Astrocyte of the hippocampus (primary cell): Measurements from ENCODE around the gene PRR19.

Source experiments
- DNase-seq: peaks from one replicate; pipeline ENCODE4 v3.0.0; 2011; ENCODE audit warnings: low read depth, low spot score

The PRR19 gene

DNA sequence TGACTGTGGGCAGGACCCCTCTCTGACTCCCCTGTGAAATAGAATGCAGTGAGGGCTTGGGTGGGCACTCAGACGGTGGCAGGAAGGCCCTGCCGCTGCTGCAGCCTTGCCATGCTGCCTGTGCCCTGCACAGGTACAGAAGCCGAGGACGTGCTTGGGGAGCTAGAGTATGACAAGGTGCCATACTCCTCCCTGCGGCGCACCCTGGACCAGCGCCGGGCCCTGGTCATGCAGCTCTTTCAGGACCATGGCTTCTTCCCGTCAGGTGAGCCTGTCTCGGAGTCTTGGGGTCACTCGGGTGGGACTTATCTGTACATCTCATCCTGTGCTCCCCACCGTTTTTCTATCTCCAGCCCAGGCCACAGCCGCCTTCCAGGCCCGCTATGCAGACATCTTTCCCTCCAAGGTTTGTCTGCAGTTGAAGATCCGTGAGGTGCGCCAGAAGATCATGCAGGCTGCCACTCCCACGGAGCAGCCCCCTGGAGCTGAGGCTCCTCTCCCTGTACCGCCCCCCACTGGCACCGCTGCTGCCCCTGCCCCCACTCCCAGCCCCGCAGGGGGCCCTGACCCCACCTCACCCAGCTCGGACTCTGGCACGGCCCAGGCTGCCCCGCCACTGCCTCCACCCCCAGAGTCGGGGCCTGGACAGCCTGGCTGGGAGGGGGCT, 7.3 kb upstream of the PRR19 start:
- no peak for DNase-seq

DNA sequence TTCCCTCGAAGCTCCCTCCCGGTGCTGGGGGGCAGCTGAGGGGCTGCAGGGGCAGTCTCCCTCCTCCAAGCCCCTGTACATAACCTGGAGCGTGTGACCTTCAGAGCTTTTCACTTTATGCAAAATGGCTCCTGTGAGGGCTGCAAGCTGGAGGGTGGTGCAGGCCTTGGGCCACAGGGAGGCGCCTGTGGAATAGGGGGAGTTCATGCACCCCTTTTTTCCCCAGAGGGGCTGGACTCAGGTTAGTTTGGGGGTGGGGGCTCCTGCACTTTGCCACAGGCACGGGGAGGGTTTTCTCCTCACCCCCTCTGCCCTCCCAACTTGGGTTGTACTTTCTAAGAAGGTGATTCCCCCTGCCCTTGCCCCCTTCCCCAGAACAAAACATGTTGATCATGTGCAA, 6.6 kb upstream of the PRR19 start:
- no peak for DNase-seq

DNA sequence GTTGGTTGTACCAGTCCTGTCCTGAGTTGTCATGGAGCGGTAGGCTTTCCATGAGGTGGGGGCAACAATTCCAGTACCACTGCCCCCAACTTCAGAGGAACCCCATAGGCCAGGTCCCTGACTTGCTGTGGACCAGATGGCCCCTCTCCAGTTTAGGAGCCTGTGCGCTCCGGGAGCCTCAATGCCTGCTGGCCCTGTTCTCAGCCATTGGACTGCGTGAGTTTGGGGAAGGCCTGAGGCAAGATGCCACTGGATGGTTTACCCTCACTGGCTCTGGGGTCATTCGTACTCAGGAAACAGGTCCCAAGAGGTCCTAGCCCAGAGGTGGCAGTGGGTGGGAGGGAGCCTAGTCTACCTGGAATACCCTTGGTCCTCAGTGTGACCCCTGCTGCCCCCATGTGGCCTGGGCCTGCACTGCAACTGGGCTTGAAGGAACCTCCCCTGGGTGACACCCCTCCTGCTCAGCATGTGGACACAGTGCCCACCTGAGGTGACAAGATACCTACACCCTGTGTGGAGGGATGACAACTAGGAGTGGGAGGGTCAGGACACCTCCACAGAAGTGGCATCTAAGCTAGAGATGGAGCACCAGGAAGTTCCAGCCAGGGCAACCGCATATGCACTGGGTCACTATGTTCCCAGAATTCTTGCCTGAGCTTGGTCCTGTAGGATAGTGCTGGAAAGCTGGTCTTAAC, 6.0 kb upstream of the PRR19 start:
- DNase-seq: peak; percentile 81

DNA sequence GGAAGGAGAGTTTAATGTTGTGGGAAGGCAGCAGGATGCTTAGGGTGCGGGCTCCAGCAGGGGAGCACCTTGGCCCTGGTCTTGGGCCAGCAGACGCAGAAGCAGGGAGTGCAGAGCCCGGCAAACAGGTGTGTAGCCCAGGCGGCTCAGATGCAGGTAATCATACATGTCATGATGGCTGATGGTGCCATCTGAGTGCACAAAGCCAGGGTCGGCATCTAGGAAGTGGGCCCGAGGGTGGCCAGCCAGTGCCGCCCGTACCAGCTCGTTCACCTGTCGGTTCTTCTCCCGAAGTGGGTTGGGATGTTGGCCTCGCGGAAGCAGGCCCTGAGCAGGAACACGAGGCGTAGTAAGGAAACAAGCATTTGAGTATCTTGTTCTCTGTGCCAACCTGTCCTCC, 4.9 kb upstream of the PRR19 start:
- DNase-seq: no peak

DNA sequence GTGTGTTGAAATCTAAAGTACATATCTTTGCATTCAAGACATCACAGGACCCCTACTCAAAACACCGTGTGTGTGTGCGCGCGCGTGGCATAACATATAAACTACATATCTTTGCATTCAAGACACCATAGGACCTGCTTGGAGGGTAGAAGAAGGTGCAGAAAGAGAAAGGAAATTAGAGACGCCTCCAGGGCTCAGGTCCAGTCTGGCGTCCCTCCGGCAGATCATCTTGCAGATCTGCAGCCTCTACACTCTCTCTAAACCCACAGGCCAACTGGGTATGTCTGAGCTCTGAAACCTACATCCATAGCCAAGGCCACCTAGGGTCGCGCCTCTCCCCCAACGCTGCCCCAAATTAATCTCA, 1.2 kb downstream of the PRR19 start:
- DNase-seq: no peak

DNA sequence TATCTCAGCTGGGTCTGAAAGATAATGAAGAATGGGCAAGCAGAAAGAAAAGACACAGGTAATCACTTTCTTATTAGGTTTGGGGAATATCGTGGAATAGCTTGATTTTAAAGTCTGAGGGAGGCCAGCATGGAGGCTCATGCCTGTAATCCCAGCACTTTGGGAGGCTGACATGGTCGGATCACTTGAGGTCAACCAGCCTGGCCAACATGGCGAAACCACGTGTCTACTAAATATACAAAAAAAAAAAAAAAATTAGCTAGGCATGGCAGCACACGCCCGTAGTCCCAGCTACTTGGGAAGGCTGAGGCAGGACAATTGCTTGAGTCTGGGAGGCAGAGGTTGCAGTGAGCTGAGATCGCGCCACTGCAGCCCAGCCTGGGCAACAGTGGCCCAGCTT, 1.9 kb downstream of the PRR19 start:
- no peak for DNase-seq

DNA sequence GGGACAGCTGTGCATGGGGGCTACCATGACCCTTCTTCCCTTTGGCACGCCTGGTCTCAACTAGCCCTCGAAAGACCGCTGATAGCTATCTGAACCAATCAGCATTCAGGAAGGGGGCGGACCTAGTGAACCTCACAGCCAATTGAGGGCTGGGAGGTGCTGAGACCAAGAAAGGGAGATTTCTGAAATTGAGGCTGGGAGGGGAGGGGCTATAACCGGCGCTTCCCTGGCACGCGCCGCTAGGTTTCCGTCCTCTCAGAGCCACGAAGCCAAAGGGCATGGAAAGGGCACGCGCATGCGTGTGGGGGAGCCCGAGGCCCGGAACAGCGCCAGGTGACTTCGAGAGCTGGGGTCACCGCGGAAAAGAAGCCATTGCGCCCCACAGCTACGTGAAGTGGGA, 4.7 kb downstream of the PRR19 start:
- DNase-seq: no peak

DNA sequence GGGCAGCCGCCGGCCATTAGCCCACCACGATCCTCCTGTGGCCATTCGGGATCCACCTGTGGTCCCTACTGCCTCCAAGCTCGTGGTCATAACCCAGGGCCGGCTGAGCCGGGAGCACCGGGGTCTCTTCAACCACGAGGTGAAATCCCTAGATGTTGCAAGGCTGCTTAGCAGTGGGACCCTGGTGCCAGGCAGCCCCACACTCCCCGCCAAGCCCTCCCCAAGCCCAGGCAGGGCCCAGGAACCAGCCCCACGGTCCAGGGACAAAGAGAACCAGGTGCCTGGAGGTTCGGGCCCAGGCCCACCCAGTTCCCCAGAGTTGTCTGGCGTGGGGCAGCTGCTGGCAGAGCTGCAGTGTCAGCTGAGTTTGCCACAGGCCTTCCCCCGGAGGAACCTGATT, 7.8 kb downstream of the PRR19 start:
- DNase-seq: no peak

DNA sequence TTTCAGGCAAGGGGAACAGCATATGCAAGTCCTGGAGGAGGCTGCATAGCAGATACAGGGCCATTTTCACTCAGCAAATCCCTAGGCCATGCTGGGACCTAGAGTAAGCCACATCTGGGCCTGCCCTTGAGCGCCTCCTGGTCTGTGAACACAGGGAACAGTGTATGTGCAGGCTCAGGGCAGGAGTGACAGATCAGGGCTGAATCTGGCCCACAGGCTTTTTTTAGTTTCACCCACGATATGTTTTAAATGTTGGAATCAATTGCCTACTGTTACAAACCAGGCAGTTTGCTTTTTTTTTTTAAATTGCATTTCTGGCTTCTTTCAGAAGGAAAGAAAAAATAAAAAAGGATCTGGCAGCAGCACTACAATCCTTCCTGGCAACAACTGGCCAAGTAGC, 9.7 kb downstream of the PRR19 start:
- DNase-seq: no peak

DNA sequence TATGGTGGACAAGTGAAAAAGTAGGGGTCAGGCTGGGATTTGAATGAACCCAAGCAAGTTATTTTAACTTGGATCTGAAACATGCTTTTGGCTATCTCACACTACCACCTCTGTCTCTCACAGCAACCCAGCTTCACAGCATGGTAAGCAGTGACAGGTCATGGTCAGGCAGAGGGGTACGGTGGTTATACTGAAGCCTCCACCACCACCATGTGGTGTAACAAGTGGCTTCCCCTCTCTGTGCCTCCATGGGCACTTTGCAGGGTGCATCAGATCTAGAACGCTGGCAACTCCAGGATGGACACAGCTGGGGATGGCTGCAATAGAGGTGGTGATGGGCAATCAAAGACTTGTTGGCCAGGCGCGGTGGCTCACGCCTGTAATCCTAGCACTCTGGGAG, 10.4 kb downstream of the PRR19 start:
- no peak for DNase-seq

DNA sequence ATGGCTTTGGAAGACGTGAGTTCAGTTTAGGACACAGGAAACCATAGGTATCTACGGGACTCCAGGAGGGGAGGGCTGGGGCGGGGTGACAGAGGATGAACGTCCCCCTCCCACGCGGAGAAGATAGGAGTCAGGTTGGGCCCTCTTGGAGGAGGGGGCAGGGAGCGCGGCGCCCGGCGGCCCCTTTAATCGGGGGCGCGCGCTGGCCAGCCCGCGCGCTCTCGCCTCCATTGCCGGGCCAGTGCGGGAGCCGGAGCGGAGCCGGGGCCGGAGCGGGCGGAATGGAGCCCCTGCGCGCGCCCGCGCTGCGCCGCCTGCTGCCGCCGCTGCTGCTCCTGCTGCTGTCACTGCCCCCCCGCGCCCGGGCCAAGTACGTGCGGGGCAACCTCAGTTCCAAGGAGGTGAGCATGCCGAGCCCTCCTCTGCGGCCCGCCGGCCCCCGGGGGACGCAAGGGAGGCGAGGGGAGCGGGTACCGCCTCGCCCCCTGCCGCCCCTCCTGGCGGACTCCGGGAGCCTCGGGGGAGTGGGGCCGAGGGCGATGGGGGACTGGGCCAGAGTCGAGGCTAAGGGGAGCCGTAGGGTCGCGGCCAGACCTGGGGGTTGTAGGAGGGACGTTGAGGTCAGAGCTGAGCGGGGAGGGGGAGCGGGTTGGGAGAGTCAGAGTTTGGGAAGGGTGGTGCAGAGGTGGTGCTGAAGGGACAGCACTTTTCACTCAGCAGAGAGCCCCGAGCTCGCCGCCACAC, 11.3 kb downstream of the PRR19 start, which contains the start of gene TMEM145:
TSS of gene TMEM145 (plus strand) at position 214 of the 744 bp plus-strand sequence. CDS start at position 282, 68 bp downstream.
- peak; percentile 75 for DNase-seq

DNA sequence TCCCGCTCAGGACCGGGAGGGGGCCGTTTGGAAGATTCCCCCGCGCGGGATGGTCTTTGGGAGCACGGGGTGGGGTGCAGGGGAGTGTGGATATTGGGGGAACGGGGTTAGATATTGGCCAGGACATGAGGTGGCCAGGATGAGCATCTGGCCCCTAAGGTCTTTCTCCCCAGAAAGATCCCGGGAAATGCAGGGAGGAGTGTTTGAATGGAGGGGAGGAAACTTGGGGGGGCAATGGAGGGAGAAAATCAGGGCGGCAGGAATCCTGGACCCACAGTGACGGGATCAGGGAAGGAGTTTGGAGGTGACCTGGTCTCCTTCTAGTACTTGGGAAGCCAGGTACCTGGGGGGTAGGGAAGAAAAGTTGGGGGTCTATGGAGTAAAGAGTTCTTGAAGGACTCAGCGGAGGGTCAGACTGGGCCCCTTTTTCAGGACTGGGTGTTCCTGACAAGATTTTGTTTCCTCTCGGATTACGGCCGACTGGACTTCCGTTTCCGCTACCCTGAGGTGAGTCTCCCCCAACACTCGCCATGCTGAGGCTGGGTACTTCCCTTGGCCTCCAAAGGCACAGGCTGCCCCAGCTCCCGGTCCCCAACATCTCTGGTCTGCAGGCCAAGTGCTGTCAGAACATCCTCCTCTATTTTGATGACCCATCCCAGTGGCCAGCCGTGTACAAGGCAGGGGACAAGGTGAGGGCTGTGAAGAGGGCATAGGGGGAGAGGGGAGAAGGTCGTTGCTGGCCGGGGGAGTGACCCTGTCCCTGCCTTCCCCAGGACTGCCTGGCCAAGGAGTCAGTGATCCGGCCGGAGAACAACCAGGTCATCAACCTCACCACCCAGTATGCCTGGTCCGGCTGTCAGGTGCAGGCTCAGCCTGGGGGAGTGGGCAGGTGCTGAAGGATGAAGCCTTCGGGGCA, 12.2 kb downstream of the PRR19 start:
- DNase-seq: no peak

DNA sequence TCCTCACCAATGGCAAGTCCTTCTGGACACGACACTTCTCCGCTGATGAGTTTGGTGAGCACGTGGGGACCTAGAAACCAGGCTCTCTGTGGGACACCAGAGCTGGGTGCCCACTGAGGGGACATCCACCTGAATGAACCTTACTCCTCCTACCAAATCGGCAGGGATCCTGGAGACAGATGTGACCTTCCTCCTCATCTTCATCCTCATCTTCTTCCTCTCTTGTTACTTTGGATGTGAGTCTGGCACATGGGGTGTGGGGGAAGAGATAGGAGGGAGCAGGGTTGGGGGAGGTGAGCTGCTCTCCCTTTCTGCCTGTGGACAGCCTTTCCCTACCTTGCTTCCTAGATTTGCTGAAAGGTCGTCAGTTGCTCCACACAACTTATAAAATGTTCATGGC, 13.1 kb downstream of the PRR19 start:
- no peak for DNase-seq

DNA sequence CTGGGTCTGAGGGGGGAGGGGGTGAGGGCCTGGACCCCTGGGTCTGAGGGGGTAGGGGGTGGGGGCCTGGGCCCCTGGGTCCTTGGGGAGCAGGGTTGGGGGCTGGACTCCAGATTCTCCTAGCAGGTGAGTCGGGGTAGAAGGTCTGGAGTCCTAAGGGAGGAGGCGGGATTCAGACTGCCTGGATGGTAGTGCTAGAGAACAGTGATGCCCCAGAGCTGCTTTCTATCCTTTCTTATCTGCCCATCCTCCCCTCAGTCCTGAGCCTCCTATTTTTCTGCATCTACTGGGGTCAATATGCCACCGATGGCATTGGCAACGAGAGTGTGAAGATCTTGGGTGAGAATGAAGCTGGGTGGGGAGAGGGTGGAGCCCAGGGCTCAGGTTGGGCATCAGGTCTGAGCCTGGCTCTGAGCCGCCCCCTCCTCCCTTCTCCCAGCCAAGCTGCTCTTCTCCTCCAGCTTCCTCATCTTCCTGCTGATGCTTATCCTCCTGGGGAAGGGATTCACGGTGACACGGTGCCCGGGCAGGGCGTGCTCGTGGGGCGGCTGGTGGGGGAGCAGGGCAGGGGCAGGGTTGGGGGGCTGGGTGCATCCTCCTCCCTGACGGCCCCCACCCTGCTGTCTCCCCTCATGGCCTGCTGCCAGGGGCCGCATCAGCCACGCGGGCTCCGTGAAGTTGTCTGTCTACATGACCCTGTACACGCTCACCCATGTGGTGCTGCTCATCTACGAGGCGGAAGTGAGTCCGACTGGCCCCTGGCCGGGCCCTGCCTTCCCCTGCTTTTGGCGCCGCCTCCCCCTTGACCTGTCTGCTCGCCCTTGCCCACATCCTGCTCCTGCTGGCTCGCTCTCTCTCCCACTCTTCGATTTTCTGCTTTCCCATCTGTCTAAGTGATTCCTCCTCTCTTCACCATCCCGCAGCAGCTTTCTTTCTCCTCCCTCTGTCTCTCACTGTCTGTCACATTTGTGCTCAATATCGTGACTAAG, 14.6 kb downstream of the PRR19 start:
- DNase-seq: no peak

DNA sequence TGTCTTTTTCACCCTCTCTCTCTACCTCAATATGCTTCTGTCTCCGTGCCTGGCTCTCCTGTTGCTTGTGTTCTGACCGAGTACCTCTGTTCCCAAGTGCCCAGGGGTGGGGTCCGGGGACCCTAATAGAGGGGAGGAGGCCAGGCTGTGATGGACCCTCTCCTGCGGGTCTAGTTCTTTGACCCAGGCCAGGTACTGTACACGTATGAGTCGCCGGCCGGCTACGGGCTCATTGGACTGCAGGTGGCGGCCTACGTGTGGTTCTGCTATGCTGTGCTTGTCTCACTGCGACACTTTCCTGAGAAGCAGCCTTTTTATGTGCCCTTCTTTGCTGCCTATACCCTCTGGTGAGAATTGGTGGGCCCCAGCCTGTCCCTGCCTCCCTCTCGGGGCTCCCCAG, 15.6 kb downstream of the PRR19 start:
- no peak for DNase-seq

DNA sequence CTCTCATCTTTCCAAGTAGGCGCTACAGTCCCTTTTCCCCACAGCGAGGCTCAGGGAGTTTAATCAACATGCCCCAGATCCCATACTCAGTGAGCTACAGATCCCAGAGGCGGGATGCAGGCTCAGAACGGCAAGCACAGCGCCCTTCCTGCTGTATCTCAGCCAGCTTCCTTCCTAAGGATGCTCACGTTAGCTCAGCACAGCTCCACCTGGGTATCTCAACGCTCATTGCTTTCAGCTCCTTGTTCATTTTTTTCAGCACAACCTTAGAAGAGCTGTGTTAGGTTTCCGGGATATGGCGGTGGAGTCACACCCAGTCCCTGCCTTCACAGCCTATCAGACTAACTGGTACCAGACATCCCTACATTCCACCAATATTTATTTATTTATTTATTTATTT, 20.4 kb downstream of the PRR19 start:
- no peak for DNase-seq

DNA sequence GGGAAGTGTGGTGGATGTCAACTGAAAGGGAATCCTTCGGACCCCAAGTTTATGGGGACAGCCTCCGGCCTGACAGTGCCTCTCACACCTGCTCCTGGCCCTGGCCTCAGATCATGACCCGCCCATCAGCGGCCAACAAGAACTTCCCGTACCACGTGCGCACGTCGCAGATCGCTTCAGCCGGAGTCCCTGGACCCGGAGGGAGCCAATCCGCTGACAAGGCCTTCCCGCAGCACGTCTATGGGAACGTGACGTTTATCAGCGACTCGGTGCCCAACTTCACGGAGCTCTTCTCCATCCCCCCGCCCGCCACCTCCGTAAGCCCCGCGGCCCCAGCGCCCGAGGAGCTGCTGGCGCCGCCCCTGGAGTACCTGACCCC, 21.5 kb downstream of the PRR19 start:
- no peak for DNase-seq

DNA sequence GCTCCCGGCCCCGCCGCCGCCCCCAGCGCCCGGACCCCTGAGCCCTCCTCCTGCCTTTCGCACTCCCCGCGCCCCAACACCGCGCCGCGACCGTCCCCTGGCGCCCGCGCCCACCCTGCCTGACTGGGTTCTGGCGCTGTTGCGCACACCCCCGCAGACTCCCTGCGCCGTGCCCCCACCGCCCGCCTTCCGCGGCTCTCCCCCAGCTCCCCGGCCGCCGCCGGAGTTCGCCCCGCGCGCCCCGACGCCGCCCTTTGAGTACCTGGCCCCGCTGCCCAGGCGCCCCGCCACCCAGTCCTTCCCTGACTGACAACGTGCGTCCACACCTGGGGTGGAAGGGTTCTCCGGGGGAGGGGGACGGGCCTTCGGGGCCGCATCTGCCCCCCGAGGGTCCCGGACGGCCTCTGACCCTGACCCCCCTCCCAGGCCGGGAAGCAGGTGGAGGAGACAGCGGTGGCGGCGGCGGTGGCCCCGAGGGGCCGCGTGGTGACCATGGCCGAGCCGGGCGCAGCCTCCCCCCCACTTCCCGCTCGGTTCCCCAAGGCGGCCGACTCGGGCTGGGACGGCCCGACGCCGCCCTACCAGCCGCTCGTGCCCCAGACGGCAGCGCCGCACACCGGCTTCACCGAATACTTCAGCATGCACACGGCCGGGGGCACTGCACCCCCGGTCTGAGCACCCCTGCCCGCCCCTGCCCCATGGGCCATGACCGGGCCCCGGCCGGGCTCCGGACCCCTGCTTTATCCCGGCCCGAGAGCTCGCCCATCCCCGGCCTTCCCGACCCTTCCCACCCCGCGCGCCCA, 22.1 kb downstream of the PRR19 start:
- DNase-seq: peak; percentile 20

DNA sequence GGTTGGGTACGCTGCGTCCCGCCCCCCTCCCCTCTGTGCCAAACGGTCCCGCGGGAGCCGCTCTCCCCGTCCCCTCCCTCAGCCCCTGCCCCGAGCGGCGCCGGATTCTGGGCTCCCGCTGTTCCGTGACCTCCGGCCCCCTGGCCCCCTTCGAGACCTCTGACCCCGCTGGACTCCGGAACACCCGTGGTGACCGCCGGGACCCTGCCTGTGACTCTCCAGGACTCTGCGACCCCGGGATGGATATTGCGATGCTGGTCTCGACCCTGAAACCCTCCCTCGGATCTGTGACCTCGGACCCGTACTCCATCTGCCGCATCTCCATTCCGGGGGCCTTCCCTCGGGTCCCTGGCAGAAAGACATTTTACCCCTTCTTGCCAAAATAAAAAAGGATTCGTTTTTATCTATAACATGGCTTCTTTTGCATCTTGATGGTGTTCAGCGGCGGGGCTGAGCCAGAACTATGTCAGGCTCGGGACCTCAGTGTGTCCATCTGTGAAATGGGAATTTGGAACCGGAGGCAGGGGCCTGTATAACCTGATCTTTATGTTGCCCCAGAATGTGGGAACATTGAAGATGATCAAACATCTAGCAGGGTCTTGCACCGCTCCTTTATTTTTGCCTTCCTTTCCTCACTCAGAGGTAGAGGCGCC, 22.8 kb downstream of the PRR19 start:
- no peak for DNase-seq
